Neural cell (in vitro differentiated cells): ENCODE data around the gene DLG2.

Experiments
- EZH2 ChIP-seq: fragments of 200-600, 300-800 bp; shearing (Covaris generic), sonication (generic); IDR thresholded peaks from 2 replicates; pipeline ENCODE4 v1.6.1; 2014; ENCODE audit warnings: antibody characterized with exemption, low read length, borderline replicate concordance, mild to moderate bottlenecking; ENCODE audit not compliant: insufficient read depth, poor library complexity, severe bottlenecking
- POLR2AphosphoS5 ChIP-seq: IDR thresholded peaks from 2 replicates; pipeline ENCODE4 v1.6.1; 2012
- RAD21 ChIP-seq: fragments of 450-650 bp; conservative IDR thresholded peaks from 2 replicates; pipeline ENCODE4 v1.6.1; 2014; ENCODE audit warnings: antibody characterized with exemption, mild to moderate bottlenecking, moderate library complexity

DNA sequence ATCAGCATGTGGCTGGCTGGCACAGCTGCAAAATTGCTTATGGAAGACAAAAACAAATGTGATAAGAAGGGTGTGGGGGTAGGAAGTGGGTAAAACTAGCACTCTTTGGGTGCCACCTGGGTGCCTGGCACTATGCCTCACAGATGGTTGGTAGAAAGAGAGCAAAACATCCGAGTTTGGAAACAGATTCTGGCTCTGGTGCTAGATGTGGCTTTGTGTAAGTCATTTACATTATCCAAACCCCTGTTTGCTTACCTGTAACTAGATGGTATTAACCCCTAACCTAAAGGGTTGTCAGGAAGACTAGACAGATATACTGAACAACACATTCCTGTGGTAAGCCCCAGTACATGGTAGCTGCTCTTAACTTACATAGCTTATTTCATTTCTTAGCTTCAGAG is 905.6 kb downstream of the DLG2 start:
- TF ChIP-seq EZH2 (no peak), RAD21 (no peak), POLR2AphosphoS5 (no peak)
